GM19397 (cell line): ENCODE results near the gene PLPP7.

Experiments
- ATAC-seq: cut with Tn5 transposase; IDR thresholded peaks from one replicate; pipeline ENCODE4 v1.9.1; 2021; ENCODE audit warnings: mild to moderate bottlenecking, moderate library complexity; ENCODE audit not compliant: unreplicated experiment

Gene PLPP7

GRCh38 chr9:131280660-131281059, 8.9 kb upstream of the PLPP7 start:
- ATAC-seq, result no peak

- ATAC-seq, result no peak
Observed at GRCh38 chr9:131281119-131281965, 8.2 kb upstream of the PLPP7 start.

- ATAC-seq, result no peak
Observed at GRCh38 chr9:131282175-131282574, 7.3 kb upstream of the PLPP7 start.

- ATAC-seq, result no peak
Observed at GRCh38 chr9:131282688-131283422, 6.7 kb upstream of the PLPP7 start.

- ATAC-seq, result no peak
Observed at GRCh38 chr9:131284856-131285255, 4.7 kb upstream of the PLPP7 start.

- no peak for ATAC-seq
Observed at GRCh38 chr9:131287359-131287758, 2.2 kb upstream of the PLPP7 start.

- no peak for ATAC-seq
Observed at GRCh38 chr9:131288217-131288616, 1.3 kb upstream of the PLPP7 start.

GRCh38 chr9:131290036-131290766, 678 bp downstream of the PLPP7 start:
- ATAC-seq, result no peak

- no peak for ATAC-seq
Observed at GRCh38 chr9:131290767-131291370, 1.3 kb downstream of the PLPP7 start.

GRCh38 chr9:131291795-131292315, 2.3 kb downstream of the PLPP7 start:
- no peak for ATAC-seq

- ATAC-seq, result no peak
Observed at GRCh38 chr9:131292937-131293336, 3.4 kb downstream of the PLPP7 start.

GRCh38 chr9:131296460-131296859, 6.9 kb downstream of the PLPP7 start:
- ATAC-seq, result no peak

GRCh38 chr9:131296906-131297500, 7.5 kb downstream of the PLPP7 start:
- ATAC-seq, result no peak

- ATAC-seq, result no peak
Observed at GRCh38 chr9:131297903-131298302, 8.4 kb downstream of the PLPP7 start.

- ATAC-seq, result no peak
Observed at GRCh38 chr9:131298341-131298740, 8.8 kb downstream of the PLPP7 start.

- no peak for ATAC-seq
Observed at GRCh38 chr9:131298816-131299215, 9.3 kb downstream of the PLPP7 start.

- no peak for ATAC-seq
Observed at GRCh38 chr9:131299346-131299960, 9.9 kb downstream of the PLPP7 start.

- ATAC-seq, result no peak
Observed at GRCh38 chr9:131299961-131300347, 10.4 kb downstream of the PLPP7 start.

GRCh38 chr9:131300444-131300843, 10.9 kb downstream of the PLPP7 start:
- no peak for ATAC-seq
